H1 (cell line): Measurements from ENCODE around the gene IDUA. TPM values are rescaled to one million over a fixed set of nuclear protein-coding genes. Genes with fewer than 3 reads are reported as not detected.

Source experiments
- CTCF ChIA-PET: fragments of 300-600 bp; sonication (Branson Sonifier 250); formaldehyde crosslinking; loops from one replicate; lab custom pipeline; 2021; ENCODE audit not compliant: partially characterized antibody; lab: Charles Lee
- POLR2A ChIA-PET: fragments of 300-600 bp; sonication (Branson Sonifier 250); formaldehyde crosslinking; loops from one replicate; lab custom pipeline; 2021; ENCODE audit warnings: inconsistent platforms; ENCODE audit not compliant: partially characterized antibody; lab: Charles Lee
- DNase-seq, 2 experiments: peaks; one replicate each; pipeline versions ENCODE4 v3.0.0 to v3.0.0-alpha.2; 2010 to 2022; ENCODE audit warnings: low spot score in 2 of 2, low read depth in 1 of 2, mixed read lengths in 1 of 2
- FAIRE-seq: peaks from 2 replicates; lab custom pipeline; 2011; peaks lifted over from hg19 to GRCh38; lab: Jason Lieb, UNC
- H2AFZ ChIP-seq: 2 replicates; pipeline ENCODE4 v1.8.1; 2012; ENCODE audit warnings: low read length, inconsistent platforms
- H2AK5ac ChIP-seq: 2 replicates; pipeline ENCODE4 v1.6.1; 2013; ENCODE audit warnings: low read depth, low read length
- H2BK120ac ChIP-seq: replicated peaks from 2 replicates; pipeline ENCODE3; 2013; ENCODE audit warnings: low read depth, low read length, inconsistent platforms
- H2BK12ac ChIP-seq: 2 replicates; pipeline ENCODE4 v1.6.1; 2013; ENCODE audit warnings: low read depth, low read length
- H2BK15ac ChIP-seq: 2 replicates; pipeline ENCODE4 v1.6.1; 2013; ENCODE audit warnings: low read length
- H2BK20ac ChIP-seq: 2 replicates; pipeline ENCODE4 v1.6.1; 2013; ENCODE audit warnings: low read length
- H2BK5ac ChIP-seq: 2 replicates; pipeline ENCODE4 v1.6.1; 2013; ENCODE audit warnings: low read depth, low read length
- H3K14ac ChIP-seq: 2 replicates; pipeline ENCODE4 v1.6.1; 2013; ENCODE audit warnings: inconsistent platforms; ENCODE audit not compliant: insufficient read length
- H3K18ac ChIP-seq: 2 replicates; pipeline ENCODE4 v1.6.1; 2013; ENCODE audit warnings: low read length; ENCODE audit errors: extremely low read depth
- H3K23ac ChIP-seq: 2 replicates; pipeline ENCODE4 v1.6.1; 2013; ENCODE audit warnings: inconsistent platforms; ENCODE audit not compliant: insufficient read length
- H3K23me2 ChIP-seq: 2 replicates; pipeline ENCODE4 v1.6.1; 2013; ENCODE audit warnings: low read depth, low read length
- H3K27ac ChIP-seq: 2 replicates; pipeline ENCODE4 v1.6.1; 2011; ENCODE audit warnings: low read depth, low read length, inconsistent platforms
- H3K27me3 ChIP-seq, 4 experiments: replicated peaks in 1 of 4; 1 replicate in 1 of 4; 2 replicates in 3 of 4; pipeline versions ENCODE4 v1.6.1 to v1.8.1; 2011 to 2013; ENCODE audit warnings: low read length in 3 of 4, mild to moderate bottlenecking in 3 of 4, inconsistent platforms in 2 of 4, mixed read lengths in 2 of 4, moderate library complexity in 1 of 4; ENCODE audit not compliant: control insufficient read depth in 3 of 4, insufficient read depth in 3 of 4; ENCODE audit errors: extremely low read depth in 1 of 4
- H3K36me3 ChIP-seq, 4 experiments: 2 replicates each; pipeline versions ENCODE4 v1.6.1 to v1.8.1; 2011 to 2013; ENCODE audit warnings: mild to moderate bottlenecking in 4 of 4, low read length in 3 of 4, moderate library complexity in 2 of 4, control low read depth in 1 of 4, inconsistent platforms in 1 of 4; ENCODE audit not compliant: insufficient read depth in 4 of 4, control insufficient read depth in 2 of 4
- H3K4ac ChIP-seq: replicated peaks from 2 replicates; pipeline ENCODE3; 2013; ENCODE audit warnings: low read length, low read depth, mixed read lengths, inconsistent platforms; ENCODE audit not compliant: insufficient read length
- H3K4me1 ChIP-seq, 4 experiments: replicated peaks in 1 of 4; 1 replicate in 1 of 4; 2 replicates in 3 of 4; pipeline versions ENCODE4 v1.6.1 to v1.8.1; 2011 to 2013; ENCODE audit warnings: low read length in 3 of 4, inconsistent platforms in 2 of 4, mixed read lengths in 1 of 4; ENCODE audit not compliant: insufficient read depth in 4 of 4, control insufficient read depth in 3 of 4
- H3K4me2 ChIP-seq, 2 experiments: 2 replicates each; pipeline versions ENCODE4 v1.6.1 to v1.8.1; 2011 to 2013; ENCODE audit warnings: low read depth in 2 of 2, low read length in 2 of 2, control low read depth in 1 of 2, inconsistent platforms in 1 of 2, mild to moderate bottlenecking in 1 of 2; ENCODE audit not compliant: insufficient read depth in 1 of 2
- H3K4me3 ChIP-seq, 4 experiments: fragments of 200-600, 300-600 bp in 1 of 4; sonication (generic), shearing (Covaris generic), sonication (Bioruptor Twin) in 1 of 4; 2 replicates each; pipeline versions ENCODE4 v1.5.1 to v1.8.1; 2011 to 2016; ENCODE audit warnings: low read length in 4 of 4, low read depth in 3 of 4, control low read depth in 2 of 4, inconsistent platforms in 2 of 4, mild to moderate bottlenecking in 2 of 4, mixed read lengths in 1 of 4, moderate library complexity in 1 of 4; ENCODE audit not compliant: insufficient read depth in 2 of 4; ENCODE audit errors: extremely low read depth in 1 of 4
- H3K56ac ChIP-seq: replicated peaks from 2 replicates; pipeline ENCODE3; 2013; ENCODE audit warnings: low read depth, mild to moderate bottlenecking, mixed read lengths, low read length, inconsistent platforms; ENCODE audit not compliant: insufficient read length
- H3K79me1 ChIP-seq: 2 replicates; pipeline ENCODE4 v1.6.1; 2013; ENCODE audit warnings: low read depth, low read length, control low read depth
- H3K79me2 ChIP-seq, 2 experiments: 2 replicates each; pipeline versions ENCODE4 v1.6.1 to v1.8.1; 2012 to 2013; ENCODE audit warnings: low read length in 2 of 2, mild to moderate bottlenecking in 2 of 2, inconsistent platforms in 1 of 2; ENCODE audit not compliant: insufficient read depth in 2 of 2, control insufficient read depth in 1 of 2
- H3K9ac ChIP-seq, 4 experiments: replicated peaks in 1 of 4; 1 replicate in 1 of 4; 2 replicates in 3 of 4; pipeline versions ENCODE4 v1.6.1 to v1.8.1; 2011 to 2013; ENCODE audit warnings: low read depth in 3 of 4, low read length in 3 of 4, control low read depth in 2 of 4, mild to moderate bottlenecking in 2 of 4, moderate library complexity in 2 of 4, inconsistent platforms in 1 of 4; ENCODE audit errors: extremely low read depth in 1 of 4
- H3K9me3 ChIP-seq, 2 experiments: 2 replicates each; pipeline versions ENCODE4 v1.6.1 to v1.8.1; 2012 to 2013; ENCODE audit warnings: mild to moderate bottlenecking in 2 of 2, moderate library complexity in 2 of 2, control low read depth in 1 of 2, inconsistent platforms in 1 of 2, low read depth in 1 of 2, low read length in 1 of 2, mixed read lengths in 1 of 2; ENCODE audit not compliant: insufficient read depth in 2 of 2
- H4K20me1 ChIP-seq, 2 experiments: replicated peaks in 1 of 2; 2 replicates each; pipeline versions ENCODE3 to v1.8.1; 2011 to 2013; ENCODE audit warnings: inconsistent platforms in 2 of 2, low read length in 2 of 2, mild to moderate bottlenecking in 1 of 2; ENCODE audit not compliant: insufficient read depth in 2 of 2, control insufficient read depth in 1 of 2
- H4K5ac ChIP-seq: 2 replicates; pipeline ENCODE4 v1.6.1; 2013; ENCODE audit warnings: low read length, low read depth, mixed read lengths, inconsistent platforms; ENCODE audit not compliant: insufficient read length
- H4K8ac ChIP-seq: 2 replicates; pipeline ENCODE4 v1.8.0; 2013; ENCODE audit warnings: mild to moderate bottlenecking, moderate library complexity, low read length, inconsistent platforms; ENCODE audit not compliant: insufficient read depth; ENCODE audit errors: extremely low read depth
- H4K91ac ChIP-seq: replicated peaks from 2 replicates; pipeline ENCODE3; 2013; ENCODE audit warnings: low read length, mixed read lengths, inconsistent platforms; ENCODE audit not compliant: insufficient read length
- SP2 ChIP-seq: IDR thresholded peaks from 2 replicates; pipeline ENCODE4 v1.6.1; 2012; ENCODE audit warnings: mild to moderate bottlenecking, low read length, inconsistent platforms
- WGBS, 2 experiments: shearing (Covaris generic) in 1 of 2; methylation state at CpG; one replicate each; pipeline versions ENCODE4 v1.1.6 to v1.1.7; 2013 to 2015; ENCODE audit warnings: low lambda C conversion rate in 2 of 2, mixed read lengths in 2 of 2, inconsistent platforms in 1 of 2, low coverage in 1 of 2, missing lambda C conversion rate in 1 of 2; ENCODE audit not compliant: insufficient replicate concordance in 2 of 2, insufficient coverage in 1 of 2, insufficient read length in 1 of 2; ENCODE audit errors: extremely low coverage in 1 of 2, missing lambda C conversion rate in 1 of 2; 5-methylcytosine and 5-hydroxymethylcytosine counted together
- polyA plus RNA-seq, 7 experiments: library from polyadenylated mRNA; depleted of rRNA in 3 of 7; stranded (reverse) in 5 of 7; unstranded in 2 of 7; fragments of >200 nt in 5 of 7; fragments of 200-250 nt in 2 of 7; gene quantifications; 1 replicate in 5 of 7; 2 replicates in 1 of 7; 4 replicates in 1 of 7; pipeline versions ENCODE4 v1.2.1 to v1.2.3, GENCODE V29; 2011 to 2013; ENCODE audit warnings: missing spikeins in 2 of 7, mixed read lengths in 2 of 7
- total RNA-seq: library from RNA; stranded (reverse); fragmentation: NEBNext Ultra II Directional; extraction: Animal tissue kit (Norgen Biotek cat#: 25700); gene quantifications from 2 replicates; pipeline ENCODE4 v1.2.1, GENCODE V29; 2021

IDUA gene
- total and polyA plus RNA-seq, 2 of the 8 experiments (the other 6 are each of a cell fraction or from before 2014, with no cell fraction given), result 2.8 to 4.8 TPM

GRCh38 chr4:1019320-1019719 is 32.5 kb downstream of the IDUA start:
- Histone ChIP-seq H2BK20ac (no peak overlapping the region), H2BK120ac (no peak overlapping the region), H3K4me1 (peaks cover 0 to 6% (median 2%) of the 10 kb centered on the region in 4 experiments; a peak in 4 of 7 replicates), H2AFZ (no peak overlapping the region), H3K9ac (no peak overlapping the region), H3K4me3 (no peak overlapping the region), H2BK5ac (peak overlapping the region; percentile 73; the same call in 1 of the 2 replicates), H3K56ac (no peak overlapping the region), H3K79me2 (no peaks in the 10 kb centered on the region), H3K27me3 (no peaks in the 10 kb centered on the region), H3K27ac (no peak overlapping the region), H3K36me3 (no peaks in the 10 kb centered on the region; a peak in 1 of 8 replicates), H3K23me2 (no peaks in the 10 kb centered on the region), H2BK12ac (no peak overlapping the region; the same call in 1 of the 2 replicates), H3K79me1 (peaks cover 6% of the 10 kb centered on the region), H3K14ac (no peak overlapping the region), H3K23ac (no peak overlapping the region), H4K20me1 (peaks cover 2 to 14% of the 10 kb centered on the region in 2 experiments), H2BK15ac (no peak overlapping the region), H2AK5ac (peak overlapping the region; percentile 75; the same call in 1 of the 2 replicates), H3K4me2 (no peak overlapping the region), H4K5ac (no peak overlapping the region), H4K91ac (no peak overlapping the region), H4K8ac (peak overlapping the region; percentile 68; the same call in 1 of the 2 replicates), H3K9me3 (no peaks in the 10 kb centered on the region), H3K18ac (no peak overlapping the region; the same call in 1 of the 2 replicates), H3K4ac (no peak overlapping the region)
- 84% methylated on average over 9 of the region's 9 CpGs; no CpG with 5 or more reads in 1 of the 2 experiments for WGBS, 2 experiments
- DNase-seq, result no peak
- no peak for TF ChIP-seq SP2
- ChIA-PET POLR2A (no interaction called here), CTCF (interaction anchor here (0.6 kb wide), 1 partner anchor 577 kb away, joined by 3 read pairs; no protein-coding TSS in a partner anchor)
- FAIRE-seq, result no peak
